Measurements from ENCODE around the gene ERC2.

- no peak for TF ChIP-seq CTCF (IDR thresholded peaks at IDR 0.05; ENCODE audit: extremely low read depth in 1 of 2, insufficient read depth in 1 of 2, low read depth in 1 of 2, low read length in 2 of 2)
- TF ChIP-seq EZH2 (IDR thresholded peaks at IDR 0.05; ENCODE audit: borderline replicate concordance, low read depth, low read length, severe bottlenecking), result no peak
- TF ChIP-seq POLR2A (IDR thresholded peaks at IDR 0.05; ENCODE audit: low read depth, low read length), result no peak
Measured at GRCh38 chr3:55682461-55682860, 785.8 kb downstream of the ERC2 start.
